SK-N-SH treated with all-trans-retinoic acid at 6 μM for 48 hours (cell line): ENCODE data around the gene ANKRD11.

Experiments used
- ARNTL ChIP-seq: fragments of 450-650 bp; formaldehyde crosslinking; IDR thresholded peaks from 2 replicates; pipeline ENCODE4 v1.5.0; 2020; ENCODE audit warnings: low read depth, mild to moderate bottlenecking, moderate library complexity, borderline replicate concordance
- CREB5 ChIP-seq: fragments of 250-450 bp; sonication (Bioruptor Pico); IDR thresholded peaks from 2 replicates; pipeline ENCODE4 v1.5.1; 2020; ENCODE audit warnings: low read depth, mild to moderate bottlenecking, moderate library complexity
- CSDC2 ChIP-seq: fragments of 250-450 bp; sonication (Bioruptor Pico); IDR thresholded peaks from 2 replicates; pipeline ENCODE4 v1.5.0; 2020; ENCODE audit warnings: mild to moderate bottlenecking, moderate library complexity
- PATZ1 ChIP-seq: fragments of 250-450 bp; sonication (Bioruptor Pico); IDR thresholded peaks from 2 replicates; pipeline ENCODE4 v1.8.0; 2020; ENCODE audit warnings: mild to moderate bottlenecking, moderate library complexity, borderline replicate concordance
- POU6F1 ChIP-seq: fragments of 250-450 bp; sonication (Bioruptor Pico); IDR thresholded peaks from 2 replicates; pipeline ENCODE4 v1.8.0; 2021; ENCODE audit warnings: low read depth, mild to moderate bottlenecking, moderate library complexity, borderline replicate concordance
- RARB ChIP-seq: fragments of 250-450 bp; sonication (Bioruptor Pico); IDR thresholded peaks from 2 replicates; pipeline ENCODE4 v1.8.0; 2021; ENCODE audit warnings: mild to moderate bottlenecking, moderate library complexity
- TSHZ2 ChIP-seq: fragments of 250-450 bp; sonication (Bioruptor Pico); IDR thresholded peaks from 2 replicates; pipeline ENCODE4 v1.5.0; 2020; ENCODE audit warnings: mild to moderate bottlenecking, moderate library complexity
- ZC3H10 ChIP-seq: fragments of 250-450 bp; sonication (Bioruptor Pico); IDR thresholded peaks from 2 replicates; pipeline ENCODE4 v1.5.1; 2021; ENCODE audit warnings: mild to moderate bottlenecking, moderate library complexity
- ZFP3 ChIP-seq: fragments of 250-450 bp; sonication (Bioruptor Pico); IDR thresholded peaks from 2 replicates; pipeline ENCODE4 v1.5.0; 2020; ENCODE audit warnings: mild to moderate bottlenecking, moderate library complexity
- ZNF70 ChIP-seq: fragments of 450-650 bp; formaldehyde crosslinking; IDR thresholded peaks from 2 replicates; pipeline ENCODE4 v1.5.0; 2020; ENCODE audit warnings: mild to moderate bottlenecking, moderate library complexity

- TF ChIP-seq ZC3H10 (CRISPR knock-in tag) (no peak), POU6F1 (CRISPR knock-in tag) (no peak), ZNF70 (no peak), PATZ1 (CRISPR knock-in tag) (no peak), ZFP3 (CRISPR knock-in tag) (no peak), TSHZ2 (CRISPR knock-in tag) (no peak), RARB (no peak), CSDC2 (CRISPR knock-in tag) (no peak), CREB5 (no peak), ARNTL (CRISPR knock-in tag) (no peak)
Measured at GRCh38 chr16:89498839-89499238, 8.5 kb upstream of the ANKRD11 start.
